ENCODE measurements around the gene RAI1. TPM values are rescaled to one million over a fixed set of nuclear protein-coding genes. Genes with fewer than 3 reads are reported as not detected.

Gene RAI1
- total RNA-seq, 4 donors from 2014 or later: 12.8 to 51.2 (median 47.6) TPM

GRCh38 chr17:17692353-17693252 is 11.3 kb downstream of the RAI1 start:
- no peak for DNase-seq
- Histone ChIP-seq H3K27ac (peak overlapping the region; percentile 92 to 96 (median 94)), H3K4me3 (no peak overlapping the region), H3K36me3 (no peaks in the 10 kb centered on the region), H3K4me1 (peaks cover 9 to 60% (median 15%) of the 10 kb centered on the region in 4 donors), H3K9me3 (no peaks in the 10 kb centered on the region), H3K27me3 (no peaks in the 10 kb centered on the region)
- no peak for TF ChIP-seq CTCF (IDR thresholded peaks at IDR 0.05)
- no peak for TF ChIP-seq POLR2A (IDR thresholded peaks at IDR 0.05)

GRCh38 chr17:17693253-17694168 is 12.3 kb downstream of the RAI1 start:
- peaks cover 9 to 68% (median 15%) of the 10 kb centered on the region in 4 donors for H3K4me1 ChIP-seq
- peak overlapping the region; percentile 75 to 94 (median 82) for H3K4me3 ChIP-seq
- no peaks in the 10 kb centered on the region for H3K27me3 ChIP-seq
- DNase-seq: peak in 1 of 3 donors; percentile 64
- H3K36me3 ChIP-seq: no peaks in the 10 kb centered on the region
- H3K27ac ChIP-seq: peak overlapping the region; percentile 92 to 96 (median 94)
- H3K9me3 ChIP-seq: no peaks in the 10 kb centered on the region
- no peak for TF ChIP-seq POLR2A (IDR thresholded peaks at IDR 0.05)
- TF ChIP-seq CTCF (IDR thresholded peaks at IDR 0.05): no peak

DNA sequence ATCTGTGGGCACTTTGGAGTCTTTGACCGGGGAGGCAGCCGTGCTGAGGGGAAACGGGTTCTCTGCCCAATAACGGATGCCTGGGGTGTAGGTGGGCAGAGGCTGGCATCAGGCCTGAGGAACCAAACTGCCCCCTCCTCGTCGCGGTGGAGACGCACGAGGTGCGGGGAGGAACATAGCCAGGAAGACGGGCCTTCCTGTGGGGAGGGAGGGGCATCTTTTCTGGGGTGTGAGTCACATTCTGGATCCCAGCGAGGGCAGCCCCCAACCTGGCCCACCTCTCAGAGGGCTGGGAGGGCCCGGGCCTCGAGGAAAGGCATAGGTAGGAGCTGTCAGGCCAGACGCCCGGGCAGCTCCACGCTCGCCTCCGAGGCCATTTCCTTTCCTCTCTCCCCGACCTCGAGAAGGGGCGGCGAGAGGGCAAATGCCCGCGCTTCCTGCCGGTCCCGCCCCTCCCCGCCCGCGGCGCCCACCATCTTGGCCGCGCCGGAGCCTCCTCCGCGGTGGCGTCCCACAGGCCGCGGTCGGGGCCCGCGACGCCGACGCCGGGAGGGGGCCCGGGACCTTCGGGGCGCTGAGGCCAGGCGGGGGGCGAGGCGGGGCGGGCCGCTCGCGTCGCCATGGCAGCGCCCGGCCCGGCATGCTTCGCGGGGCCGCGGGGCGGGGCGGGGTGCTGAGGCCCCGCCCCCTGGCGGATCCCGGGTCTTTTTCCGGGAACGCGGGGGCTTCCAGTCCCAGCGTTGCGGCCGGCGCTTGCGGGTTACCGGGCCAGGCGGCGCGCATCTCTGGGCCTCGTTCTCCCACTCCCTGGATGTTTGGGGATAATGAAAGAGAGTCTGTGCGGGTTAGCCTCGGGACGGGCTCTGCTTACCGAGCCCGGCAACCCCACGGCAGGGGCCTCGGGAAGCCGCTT is 13.2 kb downstream of the RAI1 start:
- no peaks in the 10 kb centered on the region for H3K27me3 ChIP-seq
- TF ChIP-seq POLR2A (IDR thresholded peaks at IDR 0.05) (peak; percentile 23 to 58), CTCF (IDR thresholded peaks at IDR 0.05) (peak in 1 of 6 experiments; percentile 2)
- H3K4me1 ChIP-seq: peaks cover 9 to 68% (median 15%) of the 10 kb centered on the region in 4 donors
- H3K4me3 ChIP-seq: peak overlapping the region; percentile 75 to 94 (median 82)
- peak; percentile 69 to 85 (median 84) for DNase-seq
- H3K27ac ChIP-seq: peak overlapping the region; percentile 92 to 96 (median 94)
- H3K36me3 ChIP-seq: no peaks in the 10 kb centered on the region
- H3K9me3 ChIP-seq: no peaks in the 10 kb centered on the region

DNA sequence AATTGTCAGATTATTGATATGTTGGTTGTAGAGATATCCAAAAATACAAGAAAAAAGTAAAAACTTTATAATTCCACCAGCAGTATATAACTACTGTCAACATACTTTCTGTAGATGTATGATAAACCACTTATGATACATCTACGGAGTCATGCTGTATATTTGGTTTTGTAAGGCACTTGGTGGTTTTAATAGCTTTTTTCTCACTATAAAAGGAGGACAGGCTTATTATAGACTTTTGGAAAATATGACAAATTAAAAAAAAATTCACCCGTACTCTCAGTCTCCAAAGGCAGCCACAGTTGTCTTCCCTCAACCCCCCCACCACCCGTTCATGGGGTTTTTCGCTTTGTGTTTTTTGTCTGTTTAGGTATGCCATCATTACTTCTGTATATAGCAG is 14.8 kb downstream of the RAI1 start:
- no peak for DNase-seq
- H3K36me3 ChIP-seq: no peaks in the 10 kb centered on the region
- no peaks in the 10 kb centered on the region for H3K9me3 ChIP-seq
- TF ChIP-seq POLR2A (IDR thresholded peaks at IDR 0.05) (no peak), CTCF (IDR thresholded peaks at IDR 0.05) (no peak)
- H3K27me3 ChIP-seq: no peaks in the 10 kb centered on the region
- H3K4me3 ChIP-seq: no peak overlapping the region
- peaks cover 12 to 79% (median 16%) of the 10 kb centered on the region in 4 donors for H3K4me1 ChIP-seq
- H3K27ac ChIP-seq: peak overlapping the region in 1 of 4 donors; percentile 96
